ENCODE data around the gene LSM7.

- TF ChIP-seq CTCF (conservative IDR thresholded peaks at IDR 0.05 in 1 of 2, IDR thresholded peaks at IDR 0.05 in 1 of 2; ENCODE audit: extremely low read depth in 1 of 2, insufficient read depth in 1 of 2, low read depth in 1 of 2, low read length in 2 of 2): no peak
- TF ChIP-seq EZH2 (IDR thresholded peaks at IDR 0.05; ENCODE audit: borderline replicate concordance, low read length): no peak
These were observed 10.6 kb upstream of the LSM7 start for GRCh38 chr19:2338751-2339643.

Data from mammary epithelial cell (primary cell).